Measurements from ENCODE around the gene RFX3. TPM values are rescaled to one million over a fixed set of nuclear protein-coding genes. Genes with fewer than 3 reads are reported as not detected.

RFX3 gene
- total and polyA plus RNA-seq, 2 of the 13 experiments (the other 11 are each of a cell fraction or from before 2014, with no cell fraction given), result 2.7 to 5.3 TPM

DNA sequence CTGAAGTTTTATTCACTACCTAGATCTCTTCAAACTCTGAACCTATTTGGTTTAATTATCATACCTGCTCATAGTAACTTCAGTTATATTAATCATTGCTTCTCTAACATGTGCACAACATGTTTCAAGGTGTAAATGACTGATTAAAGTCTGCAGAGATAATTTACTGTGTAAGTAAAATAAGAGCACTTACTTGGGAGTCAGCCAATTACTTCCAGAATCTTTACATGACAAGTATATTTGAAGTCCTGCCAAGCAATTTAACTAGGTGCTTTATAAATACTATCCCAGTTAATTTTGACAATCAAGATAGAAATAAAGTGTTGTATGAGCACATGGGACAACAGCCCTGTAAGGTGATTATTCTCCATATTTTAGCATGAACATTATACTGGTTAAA, 109.9 kb downstream of the RFX3 start:
- Histone ChIP-seq H3K27ac (ENCODE audit: extremely low read length, insufficient read depth, low read length) (no peak overlapping the region), H3K4me1 (ENCODE audit: insufficient read depth, low read length) (no peaks in the 10 kb centered on the region), H3K9ac (ENCODE audit: insufficient read depth, low read depth, low read length) (no peak overlapping the region), H3K4me3 (replicated peaks in 1 of 3; ENCODE audit: insufficient read depth in 1 of 3, low read depth in 2 of 3, low read length in 3 of 3) (no peak overlapping the region), H3K79me2 (ENCODE audit: insufficient read depth, low read length) (no peaks in the 10 kb centered on the region), H3K27me3 (ENCODE audit: control insufficient read depth in 1 of 2, insufficient read depth in 2 of 2, low read length in 2 of 2) (no peaks in the 10 kb centered on the region), H3K36me3 (replicated peaks in 1 of 2; ENCODE audit: control insufficient read depth in 1 of 2, insufficient read depth in 2 of 2, low read length in 2 of 2) (no peaks in the 10 kb centered on the region), H4K20me1 (ENCODE audit: insufficient read depth, low read length) (no peaks in the 10 kb centered on the region), H2AFZ (ENCODE audit: low read length) (no peak overlapping the region), H3K9me3 (ENCODE audit: low read length) (no peaks in the 10 kb centered on the region), H3K4me2 (ENCODE audit: low read depth, low read length) (no peak overlapping the region)
- FAIRE-seq, result no peak
- DNase-seq (ENCODE audit: low spot score), result no peak
- TF ChIP-seq, protein P1, sequence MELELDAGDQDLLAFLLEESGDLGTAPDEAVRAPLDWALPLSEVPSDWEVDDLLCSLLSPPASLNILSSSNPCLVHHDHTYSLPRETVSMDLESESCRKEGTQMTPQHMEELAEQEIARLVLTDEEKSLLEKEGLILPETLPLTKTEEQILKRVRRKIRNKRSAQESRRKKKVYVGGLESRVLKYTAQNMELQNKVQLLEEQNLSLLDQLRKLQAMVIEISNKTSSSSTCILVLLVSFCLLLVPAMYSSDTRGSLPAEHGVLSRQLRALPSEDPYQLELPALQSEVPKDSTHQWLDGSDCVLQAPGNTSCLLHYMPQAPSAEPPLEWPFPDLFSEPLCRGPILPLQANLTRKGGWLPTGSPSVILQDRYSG (CRISPR knock-in tag; IDR thresholded peaks at IDR 0.05), result no peak
- TF ChIP-seq ZNF225 (CRISPR knock-in tag; IDR thresholded peaks at IDR 0.05) (no peak), GPN1 (CRISPR knock-in tag; IDR thresholded peaks at IDR 0.05; ENCODE audit: borderline replicate concordance) (no peak)
- TF ChIP-seq, protein P2, sequence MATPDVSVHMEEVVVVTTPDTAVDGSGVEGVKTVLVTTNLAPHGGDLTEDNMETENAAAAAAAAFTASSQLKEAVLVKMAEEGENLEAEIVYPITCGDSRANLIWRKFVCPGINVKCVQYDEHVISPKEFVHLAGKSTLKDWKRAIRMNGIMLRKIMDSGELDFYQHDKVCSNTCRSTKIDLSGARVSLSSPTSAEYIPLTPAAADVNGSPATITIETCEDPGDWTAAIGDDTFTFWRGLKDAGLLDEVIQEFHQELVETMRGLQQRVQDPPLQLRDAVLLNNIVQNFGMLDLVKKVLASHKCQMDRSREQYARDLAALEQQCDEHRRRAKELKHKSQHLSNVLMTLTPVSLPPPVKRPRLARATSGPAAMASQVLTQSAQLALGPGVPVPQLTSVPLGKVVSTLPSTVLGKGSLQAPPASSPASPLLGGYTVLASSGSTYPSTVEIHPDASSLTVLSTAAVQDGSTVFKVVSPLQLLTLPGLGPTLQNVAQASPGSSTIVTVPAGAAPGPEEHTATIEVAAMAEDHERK (CRISPR knock-in tag; IDR thresholded peaks at IDR 0.05; ENCODE audit: low read depth), result no peak
- TF ChIP-seq, protein P3, sequence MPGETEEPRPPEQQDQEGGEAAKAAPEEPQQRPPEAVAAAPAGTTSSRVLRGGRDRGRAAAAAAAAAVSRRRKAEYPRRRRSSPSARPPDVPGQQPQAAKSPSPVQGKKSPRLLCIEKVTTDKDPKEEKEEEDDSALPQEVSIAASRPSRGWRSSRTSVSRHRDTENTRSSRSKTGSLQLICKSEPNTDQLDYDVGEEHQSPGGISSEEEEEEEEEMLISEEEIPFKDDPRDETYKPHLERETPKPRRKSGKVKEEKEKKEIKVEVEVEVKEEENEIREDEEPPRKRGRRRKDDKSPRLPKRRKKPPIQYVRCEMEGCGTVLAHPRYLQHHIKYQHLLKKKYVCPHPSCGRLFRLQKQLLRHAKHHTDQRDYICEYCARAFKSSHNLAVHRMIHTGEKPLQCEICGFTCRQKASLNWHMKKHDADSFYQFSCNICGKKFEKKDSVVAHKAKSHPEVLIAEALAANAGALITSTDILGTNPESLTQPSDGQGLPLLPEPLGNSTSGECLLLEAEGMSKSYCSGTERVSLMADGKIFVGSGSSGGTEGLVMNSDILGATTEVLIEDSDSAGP (CRISPR knock-in tag; IDR thresholded peaks at IDR 0.05; ENCODE audit: borderline replicate concordance), result no peak
- BruUV-seq (replicated peaks), result no TSS peak
- no peak for ATAC-seq
- intact Hi-C loops (cut with micrococcal nuclease; ENCODE audit: unreplicated experiment) (no loop called here), in situ Hi-C loops (cut with HindIII; ENCODE audit: extremely low pct_ligation_motif_present, low pct_unique_long_range_greater_than_20kb) (no loop called here)
- POLR2A ChIA-PET, result no interaction called here
- CTCF ChIA-PET (ENCODE audit: low intra/inter-chr PET ratio, low total read pairs), result no interaction called here

Measured in HepG2 (cell line).